Measurements from ENCODE around the gene NELFCD.

- TF ChIP-seq, protein P1, sequence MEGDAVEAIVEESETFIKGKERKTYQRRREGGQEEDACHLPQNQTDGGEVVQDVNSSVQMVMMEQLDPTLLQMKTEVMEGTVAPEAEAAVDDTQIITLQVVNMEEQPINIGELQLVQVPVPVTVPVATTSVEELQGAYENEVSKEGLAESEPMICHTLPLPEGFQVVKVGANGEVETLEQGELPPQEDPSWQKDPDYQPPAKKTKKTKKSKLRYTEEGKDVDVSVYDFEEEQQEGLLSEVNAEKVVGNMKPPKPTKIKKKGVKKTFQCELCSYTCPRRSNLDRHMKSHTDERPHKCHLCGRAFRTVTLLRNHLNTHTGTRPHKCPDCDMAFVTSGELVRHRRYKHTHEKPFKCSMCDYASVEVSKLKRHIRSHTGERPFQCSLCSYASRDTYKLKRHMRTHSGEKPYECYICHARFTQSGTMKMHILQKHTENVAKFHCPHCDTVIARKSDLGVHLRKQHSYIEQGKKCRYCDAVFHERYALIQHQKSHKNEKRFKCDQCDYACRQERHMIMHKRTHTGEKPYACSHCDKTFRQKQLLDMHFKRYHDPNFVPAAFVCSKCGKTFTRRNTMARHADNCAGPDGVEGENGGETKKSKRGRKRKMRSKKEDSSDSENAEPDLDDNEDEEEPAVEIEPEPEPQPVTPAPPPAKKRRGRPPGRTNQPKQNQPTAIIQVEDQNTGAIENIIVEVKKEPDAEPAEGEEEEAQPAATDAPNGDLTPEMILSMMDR (IDR thresholded peaks at IDR 0.05 in 4 of 5, conservative IDR thresholded peaks at IDR 0.05 in 1 of 5), result no peak
- TF ChIP-seq POLR2A (IDR thresholded peaks at IDR 0.05), result no peak
These were observed 41.7 kb downstream of the NELFCD start for GRCh38 chr20:59022754-59023153.
